Uterus (tissue), 4 donors: ENCODE data around the gene LALBA. TPM values are rescaled to one million over a fixed set of nuclear protein-coding genes. Genes with fewer than 3 reads are reported as not detected.

Experiments used
- DNase-seq, 2 donors: peaks; one replicate each; pipeline ENCODE4 v3.0.0-alpha.2; 2019 to 2020
- H3K27ac ChIP-seq, 2 donors: fragments of 200-600 bp; sonication (generic); 1 replicate in 1 of 2; 2 replicates in 1 of 2; pipeline ENCODE4 v1.5.1; 2016 to 2018
- H3K27me3 ChIP-seq, 2 donors: fragments of 200-600 bp; sonication (generic); one replicate each; pipeline ENCODE4 v1.5.1; 2018 to 2019; ENCODE audit warnings: control low read depth in 1 of 2
- H3K36me3 ChIP-seq, 2 donors: fragments of 200-600 bp; sonication (generic); one replicate each; pipeline ENCODE4 v1.5.1; 2019; ENCODE audit warnings: control low read depth in 1 of 2
- H3K4me1 ChIP-seq, 2 donors: fragments of 200-600 bp; sonication (generic); one replicate each; pipeline ENCODE4 v1.5.1; 2018 to 2019; ENCODE audit warnings: control low read depth in 1 of 2
- H3K4me3 ChIP-seq, 2 donors: fragments of 200-600 bp; sonication (generic); 1 replicate in 1 of 2; 2 replicates in 1 of 2; pipeline ENCODE4 v1.5.1; 2018 to 2019; ENCODE audit warnings: mild to moderate bottlenecking in 1 of 2
- H3K9me3 ChIP-seq, 2 donors: fragments of 200-600 bp; sonication (generic); one replicate each; pipeline ENCODE4 v1.5.1; 2019; ENCODE audit warnings: control low read depth in 1 of 2
- CTCF ChIP-seq, 4 experiments: fragments of 200-600 bp in 2 of 4; fragments of 450-650 bp in 2 of 4; sonication (generic) in 2 of 4; IDR thresholded peaks; one replicate each; pipeline ENCODE4 v1.5.1; 2016 to 2019; ENCODE audit warnings: antibody characterized with exemption in 4 of 4, mild to moderate bottlenecking in 2 of 4, moderate library complexity in 1 of 4
- POLR2A ChIP-seq, 2 donors: fragments of 450-650 bp; IDR thresholded peaks; one replicate each; pipeline ENCODE4 v1.6.1; 2016; ENCODE audit warnings: antibody characterized with exemption in 2 of 2, mild to moderate bottlenecking in 1 of 2, moderate library complexity in 1 of 2
- intact Hi-C: fragments of 100-400 bp; cut with DNase I; formaldehyde crosslinking; loops from one replicate; pipeline ENCODE4 v1.15.1; 2023; ENCODE audit warnings: low total_unique reads
- total RNA-seq, 4 donors: library from RNA; depleted of rRNA in 3 of 4; stranded (reverse); fragments of >200 nt in 3 of 4; gene quantifications; one replicate each; pipeline versions ENCODE4 v1.1.0 to v1.2.4, GENCODE V29; 2014 to 2023
- donor health status: DM: yes; HTN: yes; CAD: no.

LALBA gene
- not detected for total RNA-seq

GRCh38 chr12:48569946-48570345 is at the start of gene LALBA:
LALBA (minus strand) TSS chr12:48570046; CDS start chr12:48570020, 26 bp downstream.
- Histone ChIP-seq H3K36me3 (no peaks in the 10 kb centered on the region), H3K4me1 (no peaks in the 10 kb centered on the region), H3K4me3 (no peak within 1 kb of the TSS), H3K27me3 (no peaks in the 10 kb centered on the region), H3K27ac (no peak within 1 kb of the TSS), H3K9me3 (no peaks in the 10 kb centered on the region)
- intact Hi-C loops = no loop called here
- no peak for TF ChIP-seq POLR2A (IDR thresholded peaks at IDR 0.05)
- no peak for TF ChIP-seq CTCF (IDR thresholded peaks at IDR 0.05)
- no peak for DNase-seq

- no peaks in the 10 kb centered on the region for H3K36me3 ChIP-seq
- no peaks in the 10 kb centered on the region for H3K9me3 ChIP-seq
- intact Hi-C loops = no loop called here
- DNase-seq = peak; percentile 58 to 66
- H3K4me1 ChIP-seq = no peaks in the 10 kb centered on the region
- H3K27me3 ChIP-seq = no peaks in the 10 kb centered on the region
- TF ChIP-seq POLR2A (IDR thresholded peaks at IDR 0.05) = no peak
- peak; percentile 87 to 90 (median 90) for TF ChIP-seq CTCF (IDR thresholded peaks at IDR 0.05)
- no peak overlapping the region for H3K4me3 ChIP-seq
- no peak overlapping the region for H3K27ac ChIP-seq
Measured at GRCh38 chr12:48618541-48618940, 48.7 kb upstream of the LALBA start.

- Histone ChIP-seq H3K27ac (no peak overlapping the region), H3K9me3 (no peaks in the 10 kb centered on the region), H3K36me3 (no peaks in the 10 kb centered on the region), H3K4me3 (no peak overlapping the region), H3K4me1 (no peaks in the 10 kb centered on the region), H3K27me3 (no peaks in the 10 kb centered on the region)
- DNase-seq = no peak
- intact Hi-C loops = no loop called here
- no peak for TF ChIP-seq POLR2A (IDR thresholded peaks at IDR 0.05)
- no peak for TF ChIP-seq CTCF (IDR thresholded peaks at IDR 0.05)
Measured at GRCh38 chr12:48615681-48616080, 45.8 kb upstream of the LALBA start.

GRCh38 chr12:48613321-48613720 is 43.5 kb upstream of the LALBA start:
- intact Hi-C loops = no loop called here

More at GRCh38 chr12:48613321-48613720, 43.5 kb upstream of the LALBA start:
- Histone ChIP-seq H3K9me3 (no peaks in the 10 kb centered on the region), H3K36me3 (no peaks in the 10 kb centered on the region), H3K27me3 (no peaks in the 10 kb centered on the region), H3K27ac (no peak overlapping the region), H3K4me3 (no peak overlapping the region), H3K4me1 (no peaks in the 10 kb centered on the region)
- no peak for DNase-seq
- TF ChIP-seq CTCF (IDR thresholded peaks at IDR 0.05) (no peak), POLR2A (IDR thresholded peaks at IDR 0.05) (no peak)
